ENCODE results near the gene PKN2. TPM values are rescaled to one million over a fixed set of nuclear protein-coding genes. Genes with fewer than 3 reads are reported as not detected.

PKN2 gene
- total and polyA plus RNA-seq, 2 of the 4 experiments (the other 2 are of a cell fraction), result 12.7 to 22.2 TPM

DNA sequence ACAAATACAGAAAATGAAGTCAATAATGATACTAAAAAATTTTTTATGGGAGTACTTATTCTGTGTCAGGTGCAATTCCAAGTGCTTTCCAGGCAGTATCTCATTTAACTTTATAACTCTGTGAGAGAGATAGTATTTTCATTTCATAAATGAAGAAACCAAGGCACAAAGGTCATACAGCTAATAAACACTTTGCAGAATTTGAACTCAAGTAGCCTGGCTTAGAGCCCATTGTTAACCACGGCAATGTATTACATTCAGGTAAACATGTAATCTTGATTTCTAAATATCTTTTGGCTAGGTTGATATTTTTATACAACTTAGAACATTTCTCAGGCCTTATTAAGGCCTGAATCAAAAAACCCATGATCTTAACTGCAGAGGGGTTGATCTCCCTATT, 28.9 kb upstream of the PKN2 start:
- H3K14ac ChIP-seq (replicated peaks; ENCODE audit: low read depth, low read length), result no peak overlapping the region
- no peak overlapping the region for H2AK5ac ChIP-seq (ENCODE audit: low read depth, low read length)
- no peak overlapping the region for H2BK120ac ChIP-seq (ENCODE audit: low read depth, low read length)
- H3K27me3 ChIP-seq (ENCODE audit: control insufficient read depth, insufficient read depth, low read length), result no peaks in the 10 kb centered on the region
- H2BK20ac ChIP-seq (ENCODE audit: low read depth, low read length), result no peak overlapping the region
- H3K9ac ChIP-seq (ENCODE audit: low read depth, low read length), result no peak overlapping the region
- no peaks in the 10 kb centered on the region for H3K36me3 ChIP-seq (ENCODE audit: control insufficient read depth, insufficient read depth, low read length)
- no peak for DNase-seq
- no TSS peak for BruUV-seq (replicated peaks)
- WGBS, 2 experiments (ENCODE audit: extremely low coverage in 2 of 2, insufficient read length in 1 of 2), result no CpG with 5 or more reads among the region's 1 CpG
- no peak overlapping the region for H4K5ac ChIP-seq (ENCODE audit: low read depth, low read length)
- no peaks in the 10 kb centered on the region for H4K20me1 ChIP-seq (ENCODE audit: insufficient read depth, low read length)
- no peaks in the 10 kb centered on the region for H3K9me1 ChIP-seq (ENCODE audit: insufficient read depth, low read length)
- no peak overlapping the region for H3K4ac ChIP-seq (ENCODE audit: low read depth, low read length)
- no peak overlapping the region for H3K4me2 ChIP-seq (ENCODE audit: low read depth, low read length)
- H3K79me1 ChIP-seq (ENCODE audit: low read depth in 1 of 2, low read length in 2 of 2), result no peaks in the 10 kb centered on the region
- no peaks in the 10 kb centered on the region for H3K9me3 ChIP-seq (ENCODE audit: control insufficient read depth, insufficient read depth, low read length)
- intact Hi-C loops (cut with micrococcal nuclease) (loop anchor here (1.0 to 5.0 kb wide), 2 partner anchors 222 to 237 kb away; partner anchors contain the start of gene GTF2B), dilution Hi-C loops (cut with HindIII; ENCODE audit: low sequenced_read_pairs, unreplicated experiment) (no loop called here), in situ Hi-C loops (cut with MboI; ENCODE audit: low sequenced_read_pairs) (no loop called here)
- H2AFZ ChIP-seq (replicated peaks; ENCODE audit: low read length, poor library complexity), result no peak overlapping the region
- H2AK9ac ChIP-seq (replicated peaks; ENCODE audit: low read depth, low read length, poor library complexity), result no peak overlapping the region
- no peak overlapping the region for H2BK5ac ChIP-seq (ENCODE audit: low read depth, low read length, poor library complexity, severe bottlenecking)
- H3K18ac ChIP-seq (ENCODE audit: low read depth, low read length), result no peak overlapping the region
- ATAC-seq (ENCODE audit: low read depth), result no peak
- no peaks in the 10 kb centered on the region for H3K4me1 ChIP-seq (ENCODE audit: control insufficient read depth, insufficient read depth, low read length)
- no peak overlapping the region for H3K4me3 ChIP-seq (ENCODE audit: insufficient read depth, low read depth, low read length)
- no peak overlapping the region for H4K8ac ChIP-seq (ENCODE audit: low read depth in 2 of 2, low read length in 2 of 2)
- TF ChIP-seq FOS (IDR thresholded peaks at IDR 0.05; ENCODE audit: low read depth, low read length) (no peak), MXI1 (IDR thresholded peaks at IDR 0.05; ENCODE audit: borderline replicate concordance, low read depth, low read length) (no peak), MAFK (IDR thresholded peaks at IDR 0.05; ENCODE audit: low read depth, low read length) (no peak), RFX5 (IDR thresholded peaks at IDR 0.05; ENCODE audit: low read depth, low read length) (no peak), RCOR1 (IDR thresholded peaks at IDR 0.05; ENCODE audit: insufficient replicate concordance, low read length) (no peak), SMC3 (IDR thresholded peaks at IDR 0.05; ENCODE audit: low read depth, low read length) (no peak), NFE2L2 (IDR thresholded peaks at IDR 0.05; ENCODE audit: low read depth, low read length) (no peak), POLR2A (IDR thresholded peaks at IDR 0.05; ENCODE audit: low read depth, low read length) (no peak), BHLHE40 (IDR thresholded peaks at IDR 0.05; ENCODE audit: low read depth, low read length) (no peak), RAD21 (IDR thresholded peaks at IDR 0.05; ENCODE audit: low read length) (no peak), CHD1 (IDR thresholded peaks at IDR 0.05; ENCODE audit: low read depth, low read length) (no peak), CEBPB (IDR thresholded peaks at IDR 0.05; ENCODE audit: low read depth, low read length) (no peak), MAZ (IDR thresholded peaks at IDR 0.05; ENCODE audit: borderline replicate concordance, low read depth, low read length) (no peak)
- TF ChIP-seq, protein P1, sequence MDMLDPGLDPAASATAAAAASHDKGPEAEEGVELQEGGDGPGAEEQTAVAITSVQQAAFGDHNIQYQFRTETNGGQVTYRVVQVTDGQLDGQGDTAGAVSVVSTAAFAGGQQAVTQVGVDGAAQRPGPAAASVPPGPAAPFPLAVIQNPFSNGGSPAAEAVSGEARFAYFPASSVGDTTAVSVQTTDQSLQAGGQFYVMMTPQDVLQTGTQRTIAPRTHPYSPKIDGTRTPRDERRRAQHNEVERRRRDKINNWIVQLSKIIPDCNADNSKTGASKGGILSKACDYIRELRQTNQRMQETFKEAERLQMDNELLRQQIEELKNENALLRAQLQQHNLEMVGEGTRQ (IDR thresholded peaks at IDR 0.05; ENCODE audit: low read depth, low read length), result no peak
- TF ChIP-seq, protein P2, sequence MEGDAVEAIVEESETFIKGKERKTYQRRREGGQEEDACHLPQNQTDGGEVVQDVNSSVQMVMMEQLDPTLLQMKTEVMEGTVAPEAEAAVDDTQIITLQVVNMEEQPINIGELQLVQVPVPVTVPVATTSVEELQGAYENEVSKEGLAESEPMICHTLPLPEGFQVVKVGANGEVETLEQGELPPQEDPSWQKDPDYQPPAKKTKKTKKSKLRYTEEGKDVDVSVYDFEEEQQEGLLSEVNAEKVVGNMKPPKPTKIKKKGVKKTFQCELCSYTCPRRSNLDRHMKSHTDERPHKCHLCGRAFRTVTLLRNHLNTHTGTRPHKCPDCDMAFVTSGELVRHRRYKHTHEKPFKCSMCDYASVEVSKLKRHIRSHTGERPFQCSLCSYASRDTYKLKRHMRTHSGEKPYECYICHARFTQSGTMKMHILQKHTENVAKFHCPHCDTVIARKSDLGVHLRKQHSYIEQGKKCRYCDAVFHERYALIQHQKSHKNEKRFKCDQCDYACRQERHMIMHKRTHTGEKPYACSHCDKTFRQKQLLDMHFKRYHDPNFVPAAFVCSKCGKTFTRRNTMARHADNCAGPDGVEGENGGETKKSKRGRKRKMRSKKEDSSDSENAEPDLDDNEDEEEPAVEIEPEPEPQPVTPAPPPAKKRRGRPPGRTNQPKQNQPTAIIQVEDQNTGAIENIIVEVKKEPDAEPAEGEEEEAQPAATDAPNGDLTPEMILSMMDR (conservative IDR thresholded peaks at IDR 0.05; ENCODE audit: low read depth, low read length), result no peak
- TF ChIP-seq, protein P3, sequence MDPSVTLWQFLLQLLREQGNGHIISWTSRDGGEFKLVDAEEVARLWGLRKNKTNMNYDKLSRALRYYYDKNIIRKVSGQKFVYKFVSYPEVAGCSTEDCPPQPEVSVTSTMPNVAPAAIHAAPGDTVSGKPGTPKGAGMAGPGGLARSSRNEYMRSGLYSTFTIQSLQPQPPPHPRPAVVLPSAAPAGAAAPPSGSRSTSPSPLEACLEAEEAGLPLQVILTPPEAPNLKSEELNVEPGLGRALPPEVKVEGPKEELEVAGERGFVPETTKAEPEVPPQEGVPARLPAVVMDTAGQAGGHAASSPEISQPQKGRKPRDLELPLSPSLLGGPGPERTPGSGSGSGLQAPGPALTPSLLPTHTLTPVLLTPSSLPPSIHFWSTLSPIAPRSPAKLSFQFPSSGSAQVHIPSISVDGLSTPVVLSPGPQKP (IDR thresholded peaks at IDR 0.05; ENCODE audit: borderline replicate concordance, low read depth, low read length), result no peak
- CTCF ChIA-PET, result interaction anchor here (0.9 to 1.2 kb wide), 4 partner anchors 12 to 31 kb away, joined by 3 to 5 read pairs (median 4); no protein-coding TSS in a partner anchor
- POLR2A ChIA-PET (ENCODE audit: unreplicated experiment), result no interaction called here
- no peak overlapping the region for H3K27ac ChIP-seq (ENCODE audit: insufficient read depth, low read length)
- H2BK15ac ChIP-seq (ENCODE audit: low read depth, low read length), result no peak overlapping the region
- H3K56ac ChIP-seq (ENCODE audit: extremely low read depth, insufficient read depth, low read length), result no peak overlapping the region
- no peak overlapping the region for H4K91ac ChIP-seq (ENCODE audit: insufficient read depth, low read depth, low read length)
- no peak overlapping the region for H3K23ac ChIP-seq (ENCODE audit: low read depth, low read length)
